BLaER1 (cell line): ENCODE results near the gene EMSY.

Experiments used
- H3K27ac ChIP-seq: shearing (Covaris generic); formaldehyde crosslinking; 2 replicates; pipeline ENCODE4 v1.8.1; 2022
- H3K27me3 ChIP-seq: shearing (Covaris generic); formaldehyde crosslinking; 2 replicates; pipeline ENCODE4 v1.8.1; 2022
- H3K36me3 ChIP-seq: shearing (Covaris generic); formaldehyde crosslinking; 2 replicates; pipeline ENCODE4 v1.8.1; 2022
- H3K4me1 ChIP-seq: shearing (Covaris generic); formaldehyde crosslinking; 2 replicates; pipeline ENCODE4 v1.8.1; 2022
- H3K4me2 ChIP-seq: shearing (Covaris generic); formaldehyde crosslinking; 2 replicates; pipeline ENCODE4 v1.8.1; 2022
- H3K4me3 ChIP-seq: shearing (Covaris generic); formaldehyde crosslinking; 2 replicates; pipeline ENCODE4 v1.8.1; 2022
- H3K9ac ChIP-seq: shearing (Covaris generic); formaldehyde crosslinking; 2 replicates; pipeline ENCODE4 v1.8.1; 2022
- H3K9me3 ChIP-seq: shearing (Covaris generic); formaldehyde crosslinking; 2 replicates; pipeline ENCODE4 v1.8.1; 2022
- H4K20me1 ChIP-seq: shearing (Covaris generic); formaldehyde crosslinking; 2 replicates; pipeline ENCODE4 v1.8.1; 2022
- Cebpa-rat ChIP-seq: shearing (Covaris generic); IDR thresholded peaks from 2 replicates; pipeline ENCODE4 v1.8.1; 2022

EMSY gene

DNA sequence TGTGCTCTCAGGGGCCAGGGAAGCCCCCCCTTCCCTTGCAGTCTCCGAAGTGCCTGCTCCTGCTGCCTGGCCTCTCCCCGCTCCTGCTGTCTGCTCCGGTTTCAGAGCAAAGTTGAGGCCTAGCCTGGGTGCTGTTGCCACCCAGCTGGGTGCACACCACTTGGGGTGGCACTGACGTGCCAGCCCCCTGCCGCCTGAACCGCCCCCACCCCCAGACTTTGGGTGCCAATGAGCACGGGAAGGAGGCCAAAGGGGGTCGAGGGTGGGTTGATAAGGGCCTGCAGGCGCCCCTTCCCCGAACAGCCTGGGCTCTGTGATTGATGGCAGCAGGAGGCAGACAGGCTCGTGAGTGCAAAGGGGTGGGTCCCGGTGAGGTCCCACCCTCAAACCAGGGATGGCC, 48.2 kb downstream of the EMSY start:
- Histone ChIP-seq H4K20me1 (no peaks in the 10 kb centered on the region), H3K9ac (no peak overlapping the region), H3K27ac (no peak overlapping the region), H3K4me2 (no peak overlapping the region), H3K4me1 (peaks cover 8% of the 10 kb centered on the region; the same call in 1 of the 2 replicates), H3K27me3 (no peaks in the 10 kb centered on the region), H3K4me3 (no peak overlapping the region), H3K36me3 (peaks cover 71% of the 10 kb centered on the region), H3K9me3 (peaks cover 35% of the 10 kb centered on the region)
- no peak for TF ChIP-seq Cebpa-rat

DNA sequence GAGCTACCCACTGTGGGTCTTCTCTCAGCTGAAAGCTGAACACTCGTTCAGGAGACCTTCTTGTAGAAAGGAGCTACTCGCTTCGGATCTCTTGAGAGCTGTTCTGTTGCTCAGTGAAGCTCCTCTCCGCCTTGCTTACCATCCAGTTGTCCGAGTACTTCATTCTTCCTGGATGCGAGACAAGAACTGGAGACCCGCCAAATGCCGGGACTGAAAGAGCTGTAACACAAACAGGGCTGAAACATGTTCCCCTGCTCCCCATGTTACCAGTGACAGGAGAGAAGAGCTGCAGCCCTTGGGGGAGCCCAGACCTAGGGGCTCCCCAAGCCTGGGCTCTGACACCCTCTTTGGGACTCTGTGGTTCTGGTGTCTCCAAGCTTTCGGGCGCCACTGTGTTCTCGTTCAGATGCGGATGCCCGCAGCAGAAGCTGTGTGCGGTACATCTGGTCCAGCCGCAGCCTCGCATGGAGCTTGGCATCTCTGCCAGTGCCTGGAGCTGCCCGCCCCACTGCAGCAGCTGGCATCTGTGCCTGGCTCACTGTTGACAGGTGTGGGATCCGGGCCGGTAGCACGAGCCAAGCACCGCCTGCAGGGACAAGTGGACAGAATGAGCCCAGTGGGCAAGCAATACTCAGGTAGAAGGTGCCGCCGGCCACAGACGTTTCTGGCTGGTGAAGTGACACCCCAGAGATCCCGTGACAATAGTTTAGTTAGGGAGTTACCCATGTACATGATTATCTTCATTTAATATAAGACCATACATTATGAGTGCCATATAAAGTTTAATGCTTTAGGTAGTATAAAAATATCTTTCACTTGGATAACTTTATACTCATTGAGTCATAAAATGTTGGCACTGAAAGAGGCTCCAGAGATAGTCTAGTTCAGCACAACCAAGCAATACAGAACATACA, 49.1 kb downstream of the EMSY start:
- H3K4me2 ChIP-seq: no peak overlapping the region
- H3K9me3 ChIP-seq: peaks cover 35% of the 10 kb centered on the region
- H3K4me1 ChIP-seq: peaks cover 6% of the 10 kb centered on the region; the same call in 1 of the 2 replicates
- no peaks in the 10 kb centered on the region for H4K20me1 ChIP-seq
- no peak overlapping the region for H3K4me3 ChIP-seq
- H3K36me3 ChIP-seq: peaks cover 71% of the 10 kb centered on the region
- H3K27me3 ChIP-seq: no peaks in the 10 kb centered on the region
- H3K9ac ChIP-seq: no peak overlapping the region
- H3K27ac ChIP-seq: no peak overlapping the region
- no peak for TF ChIP-seq Cebpa-rat

GRCh38 chr11:76495019-76495418, 50.2 kb downstream of the EMSY start:
- Histone ChIP-seq H3K4me3 (no peak overlapping the region), H3K9me3 (peaks cover 30% of the 10 kb centered on the region), H3K9ac (no peak overlapping the region), H3K4me2 (no peak overlapping the region), H4K20me1 (no peaks in the 10 kb centered on the region), H3K4me1 (no peaks in the 10 kb centered on the region), H3K36me3 (peaks cover 73% of the 10 kb centered on the region), H3K27ac (no peak overlapping the region), H3K27me3 (no peaks in the 10 kb centered on the region)
- TF ChIP-seq Cebpa-rat: no peak

DNA sequence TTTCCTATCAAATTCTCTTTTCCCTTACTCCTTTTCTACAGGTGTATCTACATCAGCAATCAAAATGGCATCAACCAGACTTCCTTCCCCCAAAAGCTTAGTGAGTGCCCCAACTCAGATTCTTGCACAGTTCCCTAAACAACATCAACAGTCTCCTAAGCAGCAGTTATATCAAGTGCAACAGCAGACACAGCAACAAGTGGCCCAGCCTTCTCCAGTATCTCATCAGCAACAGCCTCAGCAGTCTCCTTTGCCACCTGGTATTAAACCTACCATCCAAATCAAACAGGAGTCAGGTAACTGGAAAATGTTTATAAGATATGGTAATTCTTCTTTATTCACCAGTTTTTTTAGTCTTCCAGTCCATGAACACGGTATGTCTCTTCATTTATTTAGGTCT, 51.4 kb downstream of the EMSY start:
- Histone ChIP-seq H3K27ac (no peak overlapping the region), H3K9me3 (peaks cover 36% of the 10 kb centered on the region), H3K4me1 (no peaks in the 10 kb centered on the region), H4K20me1 (no peaks in the 10 kb centered on the region), H3K9ac (no peak overlapping the region), H3K4me3 (no peak overlapping the region), H3K27me3 (no peaks in the 10 kb centered on the region), H3K36me3 (peaks cover 80% of the 10 kb centered on the region), H3K4me2 (no peak overlapping the region)
- TF ChIP-seq Cebpa-rat: no peak

DNA sequence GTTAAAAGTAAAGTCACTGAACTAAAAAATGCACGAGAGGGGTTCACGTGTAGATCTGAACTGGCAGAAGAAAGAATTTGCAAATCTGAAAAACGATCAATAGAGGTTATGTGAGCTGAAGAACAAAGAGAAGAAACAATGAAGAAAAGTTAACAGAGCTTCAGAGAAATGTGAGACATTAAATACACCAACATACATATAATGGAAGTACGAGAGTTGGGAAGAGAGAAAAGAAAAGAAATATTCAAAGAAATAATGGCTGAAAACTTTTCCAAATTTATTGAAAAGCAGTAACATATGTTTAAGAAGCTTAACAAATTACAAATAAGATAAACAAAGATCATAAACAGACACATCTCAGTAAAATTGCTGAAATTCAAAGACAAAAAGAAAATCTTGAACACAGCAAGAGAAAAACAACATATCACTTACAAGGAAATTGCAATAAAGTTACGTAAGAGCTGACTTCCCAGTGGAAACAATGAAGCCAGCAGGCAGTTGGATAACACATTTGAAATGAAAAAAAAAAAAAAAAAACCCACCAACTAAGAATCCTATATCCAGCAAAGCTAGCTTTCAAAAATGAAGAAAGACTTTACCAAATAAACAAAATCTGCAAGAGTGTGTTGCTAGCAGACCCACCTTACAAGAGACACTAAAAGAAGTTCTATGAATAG, 56.8 kb downstream of the EMSY start:
- no peak overlapping the region for H3K9ac ChIP-seq
- peaks cover 57% of the 10 kb centered on the region for H3K36me3 ChIP-seq

GRCh38 chr11:76506833-76507232, 62.0 kb downstream of the EMSY start:
- Histone ChIP-seq H3K27ac (no peak overlapping the region), H3K9me3 (peaks cover 16% of the 10 kb centered on the region), H3K4me3 (no peak overlapping the region), H3K36me3 (peaks cover 40% of the 10 kb centered on the region), H4K20me1 (no peaks in the 10 kb centered on the region), H3K27me3 (no peaks in the 10 kb centered on the region), H3K4me1 (peaks cover 13% of the 10 kb centered on the region), H3K4me2 (no peak overlapping the region), H3K9ac (no peak overlapping the region)
- TF ChIP-seq Cebpa-rat: no peak

More for the DNA sequence above, 56.8 kb downstream of the EMSY start:
- H3K27me3 ChIP-seq: no peaks in the 10 kb centered on the region
- H3K4me3 ChIP-seq: no peak overlapping the region
- H3K4me2 ChIP-seq: no peak overlapping the region
- TF ChIP-seq Cebpa-rat: no peak; the same call in 1 of the 2 replicates
- H3K4me1 ChIP-seq: no peaks in the 10 kb centered on the region
- H3K9me3 ChIP-seq: peaks cover 17% of the 10 kb centered on the region
- H4K20me1 ChIP-seq: no peaks in the 10 kb centered on the region
- H3K27ac ChIP-seq: no peak overlapping the region

DNA sequence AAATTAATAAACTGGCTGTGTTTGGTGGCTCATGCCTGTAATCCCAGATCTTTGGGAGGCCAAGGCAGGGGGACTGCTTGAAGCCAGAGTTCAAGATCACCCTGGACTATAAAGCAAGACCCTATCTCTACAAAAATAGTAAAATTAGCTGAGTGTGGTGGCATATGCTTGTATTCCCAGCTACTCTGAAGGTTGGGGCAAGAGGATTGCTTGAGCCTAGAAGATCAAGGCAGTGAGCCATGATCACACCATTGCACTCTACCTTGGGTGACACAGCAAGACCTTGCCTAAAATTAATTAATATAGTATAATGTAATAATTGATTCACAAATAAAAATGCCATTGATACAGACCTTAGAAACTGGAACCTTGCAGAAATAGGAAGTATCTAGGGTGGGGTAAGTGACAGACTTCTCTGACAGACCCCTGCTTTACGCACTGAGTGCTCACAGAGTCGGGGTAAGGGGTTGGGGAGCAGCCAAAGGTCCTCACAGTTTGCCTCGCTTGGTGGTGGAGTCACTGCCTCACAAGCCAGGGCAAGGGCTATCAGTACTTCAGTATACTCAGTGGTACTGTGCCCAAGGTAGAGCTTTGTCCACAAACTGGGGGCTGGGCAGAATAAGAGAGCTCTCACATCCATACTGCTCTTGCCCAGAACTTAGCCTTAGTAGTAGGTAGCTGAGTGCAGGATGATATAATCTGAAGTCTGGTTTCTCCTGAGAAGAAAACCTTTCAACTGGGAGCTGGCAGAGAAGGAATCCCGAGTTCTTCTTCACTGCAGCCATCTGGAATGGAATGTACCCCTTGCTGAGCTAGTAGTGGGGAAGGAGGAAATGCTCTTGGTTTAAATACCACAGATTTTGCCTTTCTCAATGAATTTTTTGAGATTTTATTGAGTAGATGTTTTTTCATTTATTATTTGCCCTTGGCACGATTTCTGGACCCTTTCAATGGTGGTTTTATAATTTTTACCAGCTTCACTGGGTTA, 65.5 kb downstream of the EMSY start:
- H3K27ac ChIP-seq: no peak overlapping the region
- H3K9ac ChIP-seq: no peak overlapping the region
- no peak for TF ChIP-seq Cebpa-rat
- H3K36me3 ChIP-seq: peaks cover 33% of the 10 kb centered on the region
- no peaks in the 10 kb centered on the region for H4K20me1 ChIP-seq
- peaks cover 24% of the 10 kb centered on the region for H3K4me1 ChIP-seq
- H3K9me3 ChIP-seq: peaks cover 13% of the 10 kb centered on the region; the same call in 1 of the 2 replicates
- H3K27me3 ChIP-seq: no peaks in the 10 kb centered on the region
- no peak overlapping the region for H3K4me2 ChIP-seq
- H3K4me3 ChIP-seq: no peak overlapping the region

DNA sequence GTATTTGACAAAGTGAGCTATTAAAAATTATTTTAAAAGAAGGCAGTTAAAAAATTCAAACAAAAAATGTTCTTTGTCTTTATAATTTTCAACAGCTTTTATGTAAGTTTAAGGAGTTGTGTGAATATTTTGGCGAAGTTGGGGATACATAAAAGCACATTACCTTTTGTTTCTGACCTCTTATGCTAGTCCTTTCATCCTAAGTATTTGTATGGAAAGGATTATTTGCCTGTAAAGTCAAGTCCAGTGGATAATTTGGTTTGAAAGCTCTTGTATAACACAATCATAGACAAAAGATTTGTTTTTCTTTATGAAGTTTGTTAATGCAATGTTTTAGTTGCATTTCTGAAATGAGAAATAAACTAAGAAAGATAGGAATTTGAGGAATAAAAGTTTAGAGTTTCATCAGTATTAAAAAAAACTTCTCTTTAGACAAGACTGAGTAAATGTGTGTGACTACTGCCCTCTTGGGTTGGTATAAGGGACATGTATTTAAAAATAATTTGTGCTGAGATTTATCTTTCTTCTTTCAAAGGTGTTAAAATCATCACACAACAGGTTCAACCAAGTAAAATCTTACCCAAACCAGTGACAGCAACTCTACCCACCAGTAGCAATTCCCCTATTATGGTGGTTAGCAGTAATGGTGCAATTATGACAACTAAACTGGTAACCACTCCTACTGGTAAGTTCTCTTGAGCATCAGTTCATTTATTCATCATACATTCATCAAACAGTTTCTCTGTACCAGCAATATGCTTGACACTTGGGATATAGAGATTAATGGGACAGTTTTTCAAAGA, 68.2 kb downstream of the EMSY start:
- no peaks in the 10 kb centered on the region for H3K27me3 ChIP-seq
- H3K4me1 ChIP-seq: peaks cover 24% of the 10 kb centered on the region
- H3K36me3 ChIP-seq: peaks cover 26% of the 10 kb centered on the region
- no peak for TF ChIP-seq Cebpa-rat
- no peak overlapping the region for H3K27ac ChIP-seq
- H3K4me3 ChIP-seq: no peak overlapping the region
- H3K4me2 ChIP-seq: no peak overlapping the region
- no peaks in the 10 kb centered on the region for H4K20me1 ChIP-seq
- H3K9ac ChIP-seq: no peak overlapping the region
- H3K9me3 ChIP-seq: peaks cover 6% of the 10 kb centered on the region; the same call in 1 of the 2 replicates

GRCh38 chr11:76513654-76514034, 68.8 kb downstream of the EMSY start:
- peaks cover 23% of the 10 kb centered on the region for H3K36me3 ChIP-seq

More at GRCh38 chr11:76513654-76514034, 68.8 kb downstream of the EMSY start:
- Histone ChIP-seq H3K4me2 (no peak overlapping the region), H3K4me3 (no peak overlapping the region), H3K9me3 (no peaks in the 10 kb centered on the region), H3K4me1 (peaks cover 24% of the 10 kb centered on the region), H3K27ac (no peak overlapping the region), H3K27me3 (no peaks in the 10 kb centered on the region), H3K9ac (no peak overlapping the region), H4K20me1 (no peaks in the 10 kb centered on the region)
- TF ChIP-seq Cebpa-rat: no peak
